NCI-H526 treated with DMSO at 0.1 percent for 48 hours (cell line): Measurements from ENCODE around the gene NECTIN2.

Experiments used
- DNase-seq: peaks from one replicate; lab custom pipeline; 2025; lab: John Stamatoyannopoulos, UW

NECTIN2 gene

DNA sequence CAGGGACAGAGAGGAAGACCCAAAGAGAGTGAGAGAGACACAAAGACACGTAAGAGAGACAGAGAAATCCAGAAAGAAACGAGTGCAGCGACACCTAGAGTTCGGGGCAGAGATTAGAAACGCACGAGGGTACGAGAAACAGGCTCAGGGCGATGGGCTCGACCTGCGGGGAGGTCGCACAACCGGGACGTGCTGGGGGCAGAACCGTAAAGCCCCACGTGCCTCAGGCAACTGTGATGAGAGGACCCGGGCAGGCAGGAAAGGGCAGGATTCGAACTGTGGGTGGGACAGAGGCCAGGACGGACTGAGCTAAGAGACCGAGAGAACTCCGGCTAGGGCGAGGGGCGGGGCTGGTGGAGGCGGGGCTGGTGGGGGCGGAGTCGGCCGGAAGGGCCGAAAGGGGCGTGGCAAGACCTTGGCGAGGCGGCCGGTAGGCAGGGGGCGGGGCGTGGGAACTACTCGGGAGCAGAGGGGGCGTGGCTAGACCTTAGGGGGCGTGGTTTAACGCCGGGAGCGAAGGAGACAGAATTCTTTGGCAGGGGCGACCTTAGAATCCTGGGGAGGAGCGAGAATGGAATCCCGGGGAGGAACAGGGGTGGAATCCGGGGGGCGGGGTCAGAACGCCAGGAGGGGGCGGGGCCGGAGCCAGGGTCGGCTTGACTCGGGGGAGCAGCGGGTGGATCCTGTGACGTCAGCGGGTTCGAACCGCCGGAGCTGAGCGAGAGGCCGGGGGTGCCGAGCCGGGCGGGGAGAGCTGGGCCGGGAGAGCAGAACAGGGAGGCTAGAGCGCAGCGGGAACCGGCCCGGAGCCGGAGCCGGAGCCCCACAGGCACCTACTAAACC lies at the start of gene NECTIN2:
Gene NECTIN2, plus strand, starts transcription at position 686 of the 843 bp plus-strand sequence. CDS start 229 bp downstream, outside the sequence.
- peak; percentile 91 for DNase-seq

- DNase-seq: no peak
These were observed 49.4 kb upstream of the NECTIN2 start for GRCh38 chr19:44796701-44797115.

GRCh38 chr19:44799627-44800346 lies 46.3 kb upstream of the NECTIN2 start:
- no peak for DNase-seq

GRCh38 chr19:44800461-44800860 lies 45.6 kb upstream of the NECTIN2 start:
- DNase-seq: peak; percentile 31

DNA sequence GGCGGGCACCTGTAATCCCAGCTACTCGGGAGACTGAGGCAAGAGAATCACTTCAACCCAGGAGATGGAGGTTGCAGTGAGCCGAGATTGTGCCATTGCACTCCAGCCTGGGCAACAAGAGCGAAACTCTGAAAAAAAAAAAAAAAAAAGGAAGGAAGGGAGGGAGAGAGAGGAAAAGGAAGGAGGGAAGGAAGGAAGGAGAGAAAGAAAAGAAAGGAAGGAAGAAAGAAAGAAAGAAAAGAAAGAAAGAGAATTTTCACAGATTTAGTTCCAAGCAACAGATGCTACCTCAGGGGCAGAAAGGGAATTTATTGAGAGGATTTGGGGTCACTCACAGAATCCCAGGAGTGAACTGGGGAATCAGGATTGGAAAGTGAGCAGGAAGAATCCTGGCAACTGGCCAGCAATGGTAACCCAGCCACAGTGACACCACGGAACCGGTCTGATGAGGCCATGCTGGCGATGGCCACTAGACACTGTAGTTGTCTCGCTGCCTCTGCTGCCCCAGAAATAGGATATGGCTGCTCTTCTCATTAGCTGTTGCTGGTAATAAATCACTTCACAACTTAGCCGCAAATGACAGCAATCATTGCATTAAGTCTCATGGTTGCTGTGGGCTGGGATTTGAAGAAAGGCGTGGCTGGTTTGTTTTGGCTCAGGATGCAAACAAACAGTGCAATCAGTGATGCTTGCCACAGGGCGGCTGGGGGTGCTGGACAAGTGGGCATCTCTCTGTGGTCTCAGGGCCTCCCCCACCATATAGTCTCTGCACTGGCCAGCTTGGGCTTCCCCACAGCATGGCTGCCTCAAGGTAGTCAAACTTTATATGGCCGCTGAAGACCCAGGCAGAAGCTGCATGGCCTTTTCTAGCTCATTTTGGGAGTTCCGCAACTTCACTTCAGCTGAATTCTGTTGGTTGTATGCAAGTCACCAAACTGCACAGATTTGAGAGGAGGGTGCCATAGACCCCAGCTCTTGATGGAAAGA lies 42.4 kb upstream of the NECTIN2 start:
- no peak for DNase-seq

DNA sequence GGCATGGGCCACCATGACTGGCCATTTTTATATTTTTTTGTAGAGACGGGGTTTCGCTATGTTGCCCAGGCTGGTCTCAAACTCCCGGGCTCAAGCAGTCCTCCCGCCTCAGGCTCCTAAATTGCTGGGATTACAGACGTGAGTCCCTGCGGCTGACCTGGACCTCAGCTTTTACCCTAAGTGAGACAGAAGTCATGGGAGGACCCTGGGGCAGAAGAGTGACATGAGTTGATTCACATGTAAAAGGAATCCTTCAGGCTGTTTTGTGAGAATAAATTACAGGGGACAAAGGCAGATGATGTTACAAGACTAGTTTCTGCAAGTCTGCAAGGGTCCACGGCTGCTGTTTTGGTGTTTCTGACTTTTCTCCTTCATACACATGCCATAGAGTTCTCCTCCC lies 39.8 kb upstream of the NECTIN2 start:
- DNase-seq: no peak

DNA sequence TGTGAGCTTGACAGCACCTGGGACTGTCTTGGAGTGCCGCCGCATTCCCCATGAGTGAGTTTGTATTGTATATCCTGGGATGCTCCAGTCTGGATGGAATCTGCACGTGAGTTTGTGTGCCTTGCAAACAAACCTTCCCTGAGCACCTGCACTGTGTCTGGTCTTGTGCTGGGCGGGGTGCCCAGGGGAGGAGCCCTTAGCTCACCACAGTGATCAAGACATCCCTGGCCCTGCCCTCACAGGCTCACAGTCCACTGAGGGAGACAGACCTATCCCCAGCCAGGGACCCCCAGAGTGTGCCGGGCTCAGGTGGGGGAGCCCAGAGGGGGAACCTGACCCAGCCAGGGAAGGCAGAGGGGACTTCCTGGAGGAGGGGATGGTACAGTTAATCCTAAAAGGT lies 38.9 kb upstream of the NECTIN2 start:
- DNase-seq: peak; percentile 30

- DNase-seq: no peak
These were observed 38.2 kb upstream of the NECTIN2 start for GRCh38 chr19:44807652-44808462.

- DNase-seq: no peak
These were observed 37.4 kb upstream of the NECTIN2 start, which contains the start of gene BCAM for GRCh38 chr19:44808463-44809371. Gene BCAM, plus strand, starts transcription at chr19:44809103. Its CDS starts 22 bp downstream, at chr19:44809125.

DNA sequence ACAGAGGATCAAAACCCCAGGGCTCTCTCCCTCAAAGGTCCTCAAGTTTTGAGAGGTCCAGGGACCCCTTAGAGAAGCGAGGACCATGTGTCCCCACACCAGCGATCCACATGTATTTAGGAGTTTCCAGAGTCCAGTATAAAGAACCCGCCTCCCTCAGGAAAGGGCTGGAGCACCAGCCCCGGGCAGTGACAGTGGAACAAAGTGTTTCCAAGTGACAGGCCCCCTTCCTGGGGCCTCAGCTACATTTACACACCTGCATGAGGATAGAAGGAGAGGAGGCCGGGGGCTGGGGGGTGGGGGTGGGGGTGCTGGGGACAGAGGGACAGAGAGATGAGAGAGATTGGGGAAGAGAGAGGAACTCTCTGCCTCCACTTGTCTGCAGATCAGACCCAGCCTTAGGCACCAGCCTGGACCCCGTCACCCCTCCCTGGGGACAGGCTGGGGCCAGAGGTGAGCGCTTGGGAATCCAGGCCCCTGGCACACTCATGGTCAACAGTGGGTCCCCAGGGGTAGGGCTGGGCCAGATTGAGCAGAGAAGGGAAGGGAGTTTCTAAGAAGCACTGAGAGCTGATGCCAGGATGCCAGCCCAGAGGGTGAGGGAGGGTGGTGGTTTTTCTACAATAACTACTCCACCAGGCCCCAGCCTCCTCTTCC lies 36.4 kb upstream of the NECTIN2 start:
- no peak for DNase-seq

DNA sequence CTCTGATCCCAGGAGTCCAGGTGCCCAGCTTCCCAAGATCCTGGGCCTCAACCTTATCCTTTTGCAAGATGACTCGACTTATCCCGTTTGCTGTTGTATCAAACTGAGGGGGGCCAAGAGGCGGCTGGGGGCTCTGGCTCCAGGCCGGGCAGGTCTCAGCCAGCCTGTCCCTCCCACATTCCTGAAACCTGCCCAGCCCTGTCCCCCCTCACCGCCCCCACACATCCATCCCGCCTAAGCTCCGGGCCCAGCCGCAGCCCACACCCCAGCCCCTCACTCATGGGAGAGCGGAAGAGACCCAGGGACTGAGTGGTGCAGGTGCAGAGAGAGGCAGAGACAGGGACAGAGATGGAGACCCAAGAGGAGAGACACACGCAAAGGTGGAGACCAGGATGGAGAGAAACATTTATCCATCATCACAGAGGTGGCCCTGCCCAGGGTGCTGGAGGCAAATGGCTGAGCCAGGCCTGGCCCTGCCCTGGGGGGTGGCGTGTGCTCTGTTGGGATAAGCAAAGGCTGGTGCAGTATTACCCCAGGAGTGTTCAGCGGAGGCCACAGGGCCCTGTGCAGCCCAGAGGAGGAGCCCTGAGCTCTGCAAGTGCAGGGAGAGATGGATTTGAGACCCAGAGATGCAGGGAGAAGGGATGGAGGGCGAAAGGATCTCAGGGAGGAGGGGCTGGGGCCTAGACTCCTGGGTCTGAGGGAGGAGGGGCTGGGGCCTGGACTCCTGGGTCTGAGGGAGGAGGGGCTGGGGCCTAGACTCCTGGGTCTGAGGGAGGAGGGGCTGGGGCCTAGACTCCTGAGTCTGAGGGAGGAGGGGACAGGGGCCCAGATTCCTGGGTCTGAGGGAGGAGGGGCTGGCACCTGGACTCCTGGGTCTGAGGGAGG lies 35.6 kb upstream of the NECTIN2 start:
- DNase-seq: no peak

GRCh38 chr19:44811122-44811419 lies 35.0 kb upstream of the NECTIN2 start:
- no peak for DNase-seq

- no peak for DNase-seq
These were observed 33.9 kb upstream of the NECTIN2 start for GRCh38 chr19:44812142-44812718.

DNA sequence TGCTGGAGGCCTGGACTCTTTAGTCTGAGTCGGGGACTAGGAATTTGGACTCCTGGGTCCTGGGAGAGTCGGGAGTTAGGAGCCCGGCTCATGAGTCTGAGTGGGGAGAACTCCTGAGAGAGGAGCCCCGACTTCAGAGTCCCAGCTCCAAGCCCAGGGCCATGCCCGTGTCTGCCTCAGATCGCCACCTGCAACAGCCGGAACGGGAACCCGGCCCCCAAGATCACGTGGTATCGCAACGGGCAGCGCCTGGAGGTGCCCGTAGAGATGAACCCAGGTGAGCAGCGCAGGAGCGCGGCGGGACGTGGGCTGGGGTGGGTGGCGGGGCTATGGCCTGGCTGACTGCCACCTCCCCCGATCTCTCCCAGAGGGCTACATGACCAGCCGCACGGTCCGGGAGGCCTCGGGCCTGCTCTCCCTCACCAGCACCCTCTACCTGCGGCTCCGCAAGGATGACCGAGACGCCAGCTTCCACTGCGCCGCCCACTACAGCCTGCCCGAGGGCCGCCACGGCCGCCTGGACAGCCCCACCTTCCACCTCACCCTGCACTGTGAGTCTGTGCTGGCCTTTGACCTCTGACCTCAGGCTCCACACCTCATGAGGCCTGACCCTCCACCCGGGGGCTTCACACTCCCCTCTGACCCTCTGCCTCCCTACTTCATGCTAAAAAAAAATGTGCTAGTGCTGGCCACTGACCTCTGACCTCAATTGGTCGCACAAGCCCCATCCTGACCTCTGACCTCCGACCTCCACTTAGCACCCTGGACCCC lies 32.8 kb upstream of the NECTIN2 start:
- peak; percentile 22 for DNase-seq

GRCh38 chr19:44813841-44814470 lies 32.1 kb upstream of the NECTIN2 start:
- no peak for DNase-seq

DNA sequence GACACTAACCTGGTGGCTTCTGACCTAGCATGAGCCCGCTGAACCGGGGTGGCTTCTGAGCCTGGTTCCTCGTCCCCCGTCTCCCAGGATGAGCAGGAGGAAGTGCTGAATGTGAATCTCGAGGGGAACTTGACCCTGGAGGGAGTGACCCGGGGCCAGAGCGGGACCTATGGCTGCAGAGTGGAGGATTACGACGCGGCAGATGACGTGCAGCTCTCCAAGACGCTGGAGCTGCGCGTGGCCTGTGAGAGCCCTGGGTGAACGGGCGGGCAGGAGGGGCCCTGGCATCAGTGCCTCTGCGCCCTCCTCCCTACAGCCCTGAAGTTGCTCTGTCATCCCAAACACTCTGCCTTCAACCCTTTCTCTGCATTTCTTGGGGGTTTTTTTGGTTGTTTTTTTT lies 31.6 kb upstream of the NECTIN2 start:
- DNase-seq: no peak

- no peak for DNase-seq
These were observed 29.8 kb upstream of the NECTIN2 start for GRCh38 chr19:44816301-44816700.
